Glomerular endothelial cell (primary cell): ENCODE measurements around the gene ENOPH1. TPM values are rescaled to one million over a fixed set of nuclear protein-coding genes. Genes with fewer than 3 reads are reported as not detected.
"Not testable (repeated sequence)": the region's sequence is repeated elsewhere in the genome, so short reads cannot be mapped to it uniquely, and the experiment has no call there.

Experiments used
- DNase-seq: peaks from one replicate; pipeline ENCODE4 v3.0.0-alpha.2; 2011; ENCODE audit warnings: low read depth, low spot score; ENCODE audit errors: extremely low read depth
- total RNA-seq: library from RNA; depleted of rRNA; stranded (reverse); fragments of >200 nt; gene quantifications from 2 replicates; pipeline ENCODE4 v1.2.3, GENCODE V29; 2015

Gene ENOPH1
- total RNA-seq = 28.8 and 36.1 TPM in 2 replicates

DNA sequence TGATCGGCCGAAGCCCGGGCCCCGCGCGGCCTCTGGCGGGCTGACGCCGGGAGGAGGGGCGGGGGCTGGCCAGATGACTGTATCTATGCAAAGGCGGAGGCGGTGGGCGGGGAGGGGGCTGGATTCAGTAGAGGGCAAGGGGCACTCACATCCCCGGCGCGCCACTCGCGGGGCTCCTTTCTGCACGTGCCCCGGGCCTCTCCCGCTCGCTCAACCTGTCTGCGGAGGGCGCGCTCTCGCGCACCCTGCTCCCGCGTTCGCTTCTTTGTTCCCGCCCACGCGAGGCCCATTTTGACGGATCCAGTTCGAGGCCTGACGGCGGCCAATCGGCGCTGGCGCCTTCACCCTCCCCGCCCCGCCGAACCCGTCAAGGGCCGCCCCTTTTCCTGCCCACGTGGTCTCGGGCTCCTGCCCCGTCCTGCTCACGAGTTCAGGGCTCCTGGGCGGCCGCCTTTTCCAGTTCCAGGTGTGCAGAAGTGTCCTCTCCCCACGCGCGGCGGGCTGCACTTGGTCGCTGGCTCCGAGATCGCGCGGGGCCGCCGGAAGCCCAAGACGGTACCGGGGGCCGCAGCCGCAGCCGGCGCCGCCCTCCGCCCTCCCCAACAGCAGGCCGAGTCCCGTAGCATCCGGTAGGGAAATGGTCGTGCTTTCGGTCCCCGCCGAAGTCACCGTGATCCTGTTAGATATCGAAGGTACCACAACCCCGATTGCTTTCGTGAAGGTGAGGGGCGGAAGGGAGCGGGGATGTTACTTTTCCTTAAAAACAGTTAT lies at the start of gene ENOPH1, which contains the start of gene HNRNPDL:
TSS of gene ENOPH1 (plus strand) at position 398 of the 771 bp plus-strand sequence. CDS start at position 638, 240 bp downstream.
TSS of gene HNRNPDL (minus strand) at position 270 of the 771 bp plus-strand sequence. CDS start 772 bp downstream, outside the sequence.
- DNase-seq = peak; percentile 68

DNA sequence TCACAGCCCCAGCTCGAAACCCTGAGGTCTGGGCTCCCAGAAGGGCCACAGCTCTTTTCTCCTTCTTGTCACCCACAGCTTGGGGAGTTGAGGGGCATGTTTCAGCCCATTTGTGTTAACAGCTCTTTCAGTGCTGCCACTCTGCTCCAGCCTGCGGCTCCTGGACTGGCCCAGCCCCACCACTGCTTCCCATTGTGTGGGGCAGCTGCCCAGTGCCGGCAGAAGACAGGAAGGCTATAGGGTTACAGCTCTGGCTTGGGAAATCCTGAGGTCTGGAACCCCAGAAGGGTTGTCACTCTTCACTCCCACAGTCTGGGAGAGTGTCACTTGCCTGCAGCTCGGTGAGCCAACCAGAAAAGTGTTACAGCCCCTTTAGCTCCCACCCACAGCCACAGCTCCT lies 49.6 kb upstream of the ENOPH1 start:
- no peak for DNase-seq

DNA sequence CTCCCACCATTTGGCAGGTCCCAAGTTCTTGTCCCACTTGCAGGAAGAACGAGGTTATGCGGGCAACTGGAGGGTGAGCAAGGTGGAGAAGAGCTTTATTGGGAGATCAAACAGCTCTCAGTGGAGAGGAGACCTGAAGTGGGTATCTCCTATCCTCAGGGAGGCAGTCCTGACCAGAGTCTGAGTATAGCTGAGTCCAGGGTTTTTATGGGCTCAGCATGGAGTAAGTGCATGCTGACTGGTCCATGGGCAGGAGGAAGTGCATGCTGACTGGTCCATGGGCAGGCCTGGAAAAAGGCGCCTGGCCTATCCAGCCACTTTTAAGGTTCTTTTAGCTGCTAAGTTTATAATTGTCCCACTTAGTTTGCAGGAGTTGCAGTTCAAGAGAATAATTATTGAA lies 49.2 kb upstream of the ENOPH1 start:
- DNase-seq = no peak

DNA sequence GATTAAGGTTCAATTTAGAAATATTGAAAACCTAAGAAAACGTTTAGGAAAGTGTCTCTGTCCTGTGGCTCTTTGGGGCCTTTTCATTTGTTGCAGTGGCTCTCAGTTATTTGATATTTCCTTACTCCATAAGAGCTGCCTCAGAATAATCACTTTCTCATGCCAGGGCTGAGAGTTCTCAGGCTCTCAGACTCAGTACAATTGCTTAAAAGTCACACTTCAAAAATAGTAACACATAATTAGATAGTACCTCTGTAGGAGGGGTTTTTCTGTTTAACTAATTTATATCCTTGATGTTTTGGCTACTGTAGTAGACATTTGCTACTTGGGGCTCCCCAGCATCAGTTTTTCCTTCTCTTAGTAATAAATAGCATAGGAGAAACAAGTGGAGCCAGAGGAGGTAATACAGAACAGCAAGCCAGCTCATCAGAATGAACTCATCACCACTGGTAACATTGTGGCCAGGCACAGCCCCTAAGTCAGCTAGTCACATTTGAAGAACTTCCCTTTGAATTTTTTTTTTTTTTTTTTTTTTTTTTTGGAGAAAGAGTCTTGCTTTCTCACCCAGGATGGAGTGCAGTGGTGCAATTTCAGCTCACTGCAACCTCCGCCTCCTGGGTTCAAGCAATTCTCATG lies 48.6 kb upstream of the ENOPH1 start:
- DNase-seq = no peak

DNA sequence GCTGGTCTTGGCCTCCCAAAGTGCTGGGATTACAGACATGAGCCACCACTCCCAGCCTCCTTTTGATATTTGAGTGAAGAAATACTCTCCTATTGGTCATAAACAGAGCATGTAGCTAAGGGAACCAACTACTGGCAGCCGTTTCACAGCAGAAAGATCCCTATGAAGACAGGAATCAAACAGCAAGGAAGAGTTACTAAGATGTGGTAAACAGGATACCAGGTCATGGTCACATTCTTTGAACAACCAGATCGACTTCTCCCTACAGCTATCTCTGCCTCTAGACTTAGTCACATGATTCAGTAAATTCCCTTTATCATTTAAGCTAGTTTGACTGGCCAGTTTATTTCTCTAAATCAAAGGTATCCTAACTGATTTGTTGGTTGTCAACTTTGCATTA lies 47.6 kb upstream of the ENOPH1 start:
- no peak for DNase-seq

DNA sequence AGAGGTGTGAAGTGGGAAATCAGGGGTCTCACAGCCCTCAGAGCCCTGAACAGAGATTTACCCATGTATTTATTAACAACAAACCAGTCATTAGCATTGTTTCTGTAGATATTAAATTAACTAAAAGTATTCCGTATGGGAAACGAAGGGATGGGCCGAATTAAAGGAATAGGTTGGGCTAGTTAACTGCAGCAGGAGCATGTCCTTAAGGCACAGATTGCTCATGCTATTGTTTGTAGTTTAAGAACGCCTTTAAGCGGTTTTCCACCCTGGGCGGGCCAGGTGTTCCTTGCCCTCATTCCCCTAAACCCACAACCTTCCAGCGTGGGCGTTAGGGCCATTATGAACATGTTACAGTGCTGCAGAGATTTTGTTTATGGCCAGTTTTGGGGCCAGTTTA lies 44.1 kb upstream of the ENOPH1 start:
- not testable (repeated sequence) for DNase-seq

DNA sequence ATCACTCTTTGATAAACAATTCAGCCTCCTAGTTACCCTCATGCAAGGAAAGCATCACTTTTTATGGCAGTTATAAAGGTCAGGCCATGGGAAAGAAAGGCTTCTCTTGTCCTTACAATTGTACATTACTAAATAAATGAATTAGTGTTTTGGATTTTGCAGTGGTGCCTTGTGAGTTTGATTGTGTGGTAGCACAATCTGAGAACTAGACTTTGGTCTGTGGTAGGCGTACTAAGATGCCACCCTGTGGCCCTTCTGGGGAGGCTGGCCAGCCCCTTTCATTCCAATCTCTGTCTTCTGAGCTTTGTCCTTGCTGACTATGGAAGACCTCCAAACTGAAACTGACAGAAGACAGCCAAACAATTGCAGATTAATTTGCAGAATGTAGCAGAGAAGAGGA lies 42.0 kb upstream of the ENOPH1 start:
- DNase-seq = no peak

DNA sequence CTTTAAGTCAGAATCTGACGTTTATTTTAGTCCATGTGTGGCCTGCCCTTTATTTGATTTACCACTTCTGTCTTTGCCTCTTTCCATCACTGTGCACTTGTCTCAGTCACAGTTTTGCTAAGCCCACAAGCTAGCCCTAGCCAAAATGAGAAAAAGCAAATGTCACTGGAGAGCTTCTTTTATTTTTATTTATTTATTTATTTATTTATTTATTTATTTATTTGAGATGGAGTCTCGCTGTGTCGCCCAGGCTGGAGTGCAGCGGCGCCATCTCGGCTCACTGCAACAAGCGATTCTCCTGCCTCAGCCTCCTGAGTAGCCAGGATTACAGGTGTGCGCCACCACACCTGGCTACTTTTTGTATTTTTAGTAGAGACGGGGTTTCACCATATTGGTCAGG lies 40.3 kb upstream of the ENOPH1 start:
- not testable (repeated sequence) for DNase-seq

DNA sequence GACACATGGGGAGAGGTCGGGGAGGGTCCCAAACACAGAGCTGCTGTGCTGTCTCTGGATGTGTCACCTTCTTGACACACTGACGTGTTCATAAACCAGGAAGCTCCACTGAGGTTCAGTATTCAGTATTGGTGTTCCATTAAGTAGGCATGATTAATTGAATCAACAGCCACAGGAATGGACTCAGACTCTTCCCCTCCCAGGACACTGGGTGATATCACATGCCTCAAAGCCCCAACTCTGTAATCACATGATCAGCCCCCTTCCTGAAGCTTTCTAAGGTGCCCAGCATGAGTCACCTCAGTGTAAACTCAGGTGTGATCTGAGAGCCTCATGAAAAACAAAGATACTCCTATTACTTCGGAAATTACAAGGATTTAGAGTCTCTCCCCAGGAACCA lies 35.5 kb upstream of the ENOPH1 start:
- DNase-seq = no peak

DNA sequence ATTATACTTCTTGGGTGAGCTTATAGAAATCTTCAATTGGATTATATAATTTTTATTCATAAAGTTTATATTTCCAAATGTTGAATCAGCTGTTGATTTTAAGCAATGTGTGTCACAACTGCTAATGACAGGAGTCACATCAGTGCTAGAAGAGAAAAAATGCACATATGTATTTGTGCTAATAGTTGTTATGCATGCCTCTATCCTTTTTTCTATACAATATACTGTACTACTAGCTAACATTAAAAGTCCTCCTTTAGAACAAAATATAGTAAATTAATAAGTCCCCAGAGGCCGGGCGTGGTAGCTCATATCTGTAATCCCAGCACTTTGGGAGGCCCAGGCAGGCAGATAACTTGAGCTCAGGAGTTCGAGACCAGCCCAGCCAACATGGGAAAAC lies 32.9 kb upstream of the ENOPH1 start:
- no peak for DNase-seq

DNA sequence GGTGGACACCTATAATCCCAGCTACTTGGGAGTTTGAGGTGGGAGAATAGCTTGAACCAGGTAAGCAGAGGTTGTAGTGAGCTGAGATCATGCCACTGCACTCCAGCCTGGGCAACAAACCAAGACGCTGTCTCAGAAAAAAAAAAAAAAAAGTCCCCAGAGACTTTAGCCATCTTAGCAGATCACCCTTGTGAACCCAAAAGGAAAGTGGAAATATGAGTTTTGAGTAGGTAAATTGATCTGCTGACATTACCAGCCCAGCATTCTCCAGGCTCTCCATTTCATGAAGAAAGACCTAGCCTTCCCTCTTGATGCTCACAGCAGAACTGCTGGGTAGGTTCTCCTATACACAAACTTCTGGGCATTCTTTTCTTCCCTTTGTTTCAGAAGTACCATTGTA lies 32.1 kb upstream of the ENOPH1 start:
- no peak for DNase-seq

DNA sequence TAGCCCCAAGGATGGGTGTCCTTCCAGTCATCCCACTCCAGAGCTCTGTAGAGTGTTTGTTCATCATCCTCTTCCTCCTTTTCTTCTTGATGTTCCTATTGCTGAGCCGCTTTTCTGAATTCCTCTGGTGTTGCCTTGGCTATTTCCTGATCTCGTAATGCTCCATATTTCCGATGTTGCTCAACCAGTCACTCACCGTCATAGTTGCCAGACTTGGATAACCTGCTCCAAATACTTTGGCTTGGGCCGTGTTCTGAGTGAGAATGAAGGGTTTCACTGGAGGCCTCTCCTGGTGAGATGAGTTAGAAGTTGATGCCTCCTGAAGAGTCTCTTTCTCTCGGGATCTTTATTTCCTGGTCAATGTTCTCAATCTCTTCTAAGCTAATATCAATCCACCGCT lies 28.8 kb upstream of the ENOPH1 start:
- DNase-seq = no peak

DNA sequence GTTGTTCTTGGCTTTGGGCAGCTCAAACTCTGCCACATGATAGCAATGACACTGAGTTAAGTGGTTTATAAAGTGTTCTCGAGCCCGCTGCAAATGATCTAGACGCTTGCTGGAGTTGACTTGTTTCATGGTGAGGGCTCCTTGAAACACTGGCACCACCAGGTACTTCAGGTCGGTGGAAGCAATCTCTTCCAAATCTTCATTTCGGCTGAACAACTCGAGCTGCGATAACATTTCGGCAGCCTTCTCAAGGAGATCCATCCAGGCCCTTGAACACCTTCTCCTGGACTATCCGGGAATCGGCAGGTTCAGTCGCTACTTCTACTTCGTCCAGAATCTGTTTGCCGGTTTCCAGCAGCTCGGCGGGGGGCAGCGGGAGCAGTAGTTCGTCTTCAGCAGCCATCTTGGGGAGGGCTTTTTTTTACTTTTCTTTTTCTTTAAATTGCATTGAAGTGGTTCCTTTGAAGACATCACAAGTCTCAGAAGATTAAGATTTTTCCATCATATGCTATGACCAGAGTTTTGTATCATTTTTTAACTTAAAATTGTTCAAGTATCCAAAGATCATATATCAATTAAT lies 28.1 kb upstream of the ENOPH1 start:
- DNase-seq = no peak

DNA sequence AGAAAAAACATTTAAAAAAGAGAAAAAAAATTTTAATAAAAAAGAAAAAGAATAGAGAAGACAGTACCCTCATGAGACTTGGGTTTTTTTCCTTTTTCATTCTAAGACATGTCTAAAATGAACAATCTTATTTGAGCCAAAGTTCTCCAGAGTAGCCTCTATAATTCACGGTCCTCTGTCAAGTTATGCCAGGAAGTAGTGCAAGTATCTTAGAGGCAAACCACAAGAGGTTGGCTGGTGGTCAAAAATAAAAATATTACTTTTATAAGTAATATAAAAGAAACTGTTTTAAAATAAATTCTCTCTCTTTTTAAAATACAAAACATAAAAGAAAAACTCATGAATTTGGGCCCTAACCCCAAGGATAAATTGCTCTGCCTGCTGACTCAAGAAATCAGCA lies 26.7 kb upstream of the ENOPH1 start:
- no peak for DNase-seq

DNA sequence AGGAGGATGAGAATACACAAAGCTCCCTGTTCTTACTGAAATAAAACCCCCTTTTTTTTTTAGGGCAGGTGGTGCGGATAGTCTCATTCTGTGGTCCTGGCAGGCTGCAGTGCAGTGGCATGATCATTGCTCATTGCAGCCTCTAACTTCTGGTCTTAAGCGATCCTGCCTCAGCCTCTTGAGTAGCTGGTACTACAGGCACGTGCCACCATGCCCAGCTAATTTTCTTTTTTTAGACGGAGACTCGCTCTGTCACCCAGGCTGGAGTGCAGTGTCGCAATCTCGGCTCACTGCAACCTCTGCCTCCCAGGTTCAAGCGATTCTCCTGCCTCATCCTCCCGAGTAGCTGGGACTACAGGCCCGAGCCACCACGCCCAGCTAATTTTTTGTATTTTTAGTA lies 15.3 kb upstream of the ENOPH1 start:
- DNase-seq = not testable (repeated sequence)

DNA sequence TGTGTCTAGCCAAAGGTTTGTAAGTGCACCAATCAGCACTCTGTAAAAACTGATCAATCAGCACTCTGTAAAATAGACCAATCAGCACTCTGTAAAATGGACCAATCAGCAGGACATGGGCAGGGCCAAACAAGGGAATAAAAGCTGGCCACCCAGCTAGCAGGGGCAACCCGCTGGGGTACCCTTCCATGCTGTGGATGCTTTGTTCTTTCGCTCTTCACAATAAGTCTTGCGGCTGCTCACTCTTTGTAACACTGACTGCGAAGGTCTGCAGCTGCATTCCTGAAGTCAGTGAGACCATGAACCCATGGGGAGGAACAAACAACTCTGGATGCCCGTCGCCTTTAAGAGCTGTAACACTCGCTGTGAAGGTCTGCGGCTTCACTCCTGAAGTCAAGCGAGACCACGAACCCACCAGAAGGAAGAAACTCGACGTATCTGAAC lies 14.4 kb upstream of the ENOPH1 start:
- DNase-seq = no peak

DNA sequence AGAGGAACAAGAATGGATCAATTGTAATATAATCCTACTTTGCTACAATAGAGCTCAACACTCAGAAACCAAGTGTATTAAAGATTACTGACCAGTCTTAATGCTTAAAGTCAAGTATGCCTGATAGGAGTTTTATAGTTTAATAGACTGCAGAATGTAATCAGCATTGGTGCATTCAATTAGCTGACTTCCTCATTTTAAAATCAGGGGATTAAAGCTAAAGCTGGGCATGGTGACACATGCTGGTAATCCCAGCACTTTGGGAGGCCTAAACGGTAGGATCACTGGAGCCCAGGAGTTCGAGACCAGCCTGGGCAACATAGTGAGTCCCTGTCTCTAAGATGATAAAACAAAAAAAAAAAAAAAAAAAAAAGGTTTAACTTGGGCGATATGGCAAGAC lies 10.9 kb upstream of the ENOPH1 start:
- DNase-seq = no peak

DNA sequence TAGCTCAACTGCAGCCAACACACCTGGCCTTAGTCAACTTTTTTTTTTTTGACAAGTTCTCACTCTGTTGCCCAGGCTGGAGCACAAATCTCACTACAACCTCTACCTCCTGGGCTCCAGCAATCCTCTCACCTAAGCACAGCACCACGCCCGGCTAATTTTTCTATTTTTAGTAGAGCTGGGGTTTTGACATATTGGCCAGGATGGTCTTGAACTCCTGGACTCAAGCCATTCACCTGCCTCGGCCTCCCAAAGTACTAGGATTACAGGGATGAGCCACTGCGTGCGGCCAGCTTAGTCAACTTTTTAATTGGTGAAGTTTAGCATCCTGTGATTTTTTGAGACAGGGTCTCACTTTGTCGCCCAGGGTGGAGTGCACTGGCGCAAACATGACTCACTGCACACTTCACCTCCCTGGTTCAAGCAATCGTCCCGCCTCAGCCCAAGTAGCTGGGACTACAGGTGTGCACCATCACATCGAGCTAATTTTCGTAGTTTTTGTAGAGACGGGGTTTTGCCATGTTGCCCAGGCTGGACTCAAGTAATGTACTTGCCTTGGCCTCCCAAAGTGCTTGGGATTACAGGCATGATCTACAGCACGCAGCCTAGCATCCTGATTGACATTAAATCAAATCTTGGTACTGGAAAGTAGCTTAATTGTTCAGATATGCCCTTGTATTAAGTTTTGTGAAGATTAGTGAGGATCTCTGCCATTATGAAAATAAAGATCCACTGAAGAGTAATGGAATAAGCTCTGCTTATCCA lies 8.4 kb upstream of the ENOPH1 start:
- no peak for DNase-seq

DNA sequence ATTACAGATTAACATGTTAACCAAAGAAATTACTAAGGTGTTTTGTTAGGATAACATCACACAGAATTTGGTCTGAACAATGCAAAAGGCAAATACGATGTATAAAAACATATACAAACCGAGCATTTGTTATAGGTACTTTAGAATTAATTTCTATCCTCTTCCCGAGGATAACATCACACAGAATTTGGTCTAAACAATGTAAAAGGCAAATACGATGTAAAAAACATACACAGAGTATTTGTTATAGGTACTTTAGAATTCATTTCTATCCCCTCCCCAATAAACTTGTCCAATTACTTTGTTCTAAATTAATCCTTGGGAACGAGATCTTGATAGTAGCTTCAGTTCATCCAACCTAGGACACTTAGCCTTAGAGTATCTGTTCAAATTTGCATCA lies 7.8 kb upstream of the ENOPH1 start:
- DNase-seq = no peak

DNA sequence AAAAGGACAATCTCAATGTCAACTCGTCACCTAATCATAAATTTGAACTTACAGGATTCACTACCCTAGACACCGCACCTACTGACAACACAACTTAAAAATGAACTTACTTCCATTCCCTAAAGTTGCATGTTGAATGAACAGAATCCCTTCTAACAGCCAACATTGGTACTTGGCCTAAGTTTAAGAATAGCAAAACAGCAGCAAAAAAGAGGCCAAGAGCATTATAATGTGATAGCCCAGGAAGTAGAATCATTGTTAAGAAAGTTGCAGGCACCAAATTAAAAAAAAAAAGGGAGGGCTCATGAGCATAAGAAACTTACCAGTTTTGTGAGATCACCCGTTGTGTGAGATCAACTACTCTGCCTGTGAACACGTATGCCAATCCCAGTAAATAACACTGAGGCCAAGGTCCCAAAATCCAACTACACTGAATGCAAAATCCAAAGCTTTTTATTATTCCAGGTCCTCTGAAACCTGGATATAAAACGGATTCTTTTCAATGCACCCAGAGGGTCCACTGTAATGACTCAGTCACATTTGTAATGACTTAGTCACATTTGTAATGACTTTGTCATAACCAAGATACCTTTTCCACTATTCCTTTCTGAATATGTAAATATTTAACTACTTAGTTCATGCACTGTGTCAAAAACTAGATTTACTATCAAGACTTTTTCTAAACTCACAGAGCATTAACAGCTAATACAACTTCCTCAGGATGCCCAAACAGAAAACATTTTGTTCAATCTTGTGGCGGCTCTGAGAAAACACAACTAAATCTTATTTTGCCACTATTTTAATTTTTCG lies 6.9 kb upstream of the ENOPH1 start:
- DNase-seq = no peak
